NCI-H146 treated with DMSO at 0.1 percent for 48 hours (cell line): ENCODE results near the gene PPP1R13L.

ENCODE experiments used
- DNase-seq: peaks from one replicate; lab custom pipeline; 2025; ENCODE audit not compliant: unreplicated experiment; lab: John Stamatoyannopoulos, UW

Gene PPP1R13L

GRCh38 chr19:45368127-45368526, 36.7 kb downstream of the PPP1R13L start:
- no peak for DNase-seq

DNA sequence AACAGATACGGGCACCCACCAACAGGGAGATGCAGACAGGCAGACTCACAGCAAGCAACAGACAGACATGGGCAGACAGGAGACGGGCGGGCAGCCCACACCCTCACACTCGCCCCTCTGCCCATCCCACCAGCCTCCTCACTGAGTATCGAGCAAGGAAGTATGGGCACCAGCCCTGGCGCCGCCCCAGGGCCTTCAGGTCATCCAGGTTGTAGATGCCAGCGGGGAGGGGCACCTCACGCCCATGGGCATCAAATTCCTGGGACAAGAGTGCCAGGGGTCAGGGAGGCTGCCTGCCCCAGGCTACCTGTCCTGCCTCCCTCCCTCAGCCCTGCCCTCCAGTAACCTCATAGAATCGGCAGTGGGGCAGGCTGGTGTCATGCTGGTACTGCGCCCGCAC, 40.2 kb downstream of the PPP1R13L start:
- DNase-seq: no peak

GRCh38 chr19:45363861-45364459, 40.9 kb downstream of the PPP1R13L start:
- no peak for DNase-seq

DNA sequence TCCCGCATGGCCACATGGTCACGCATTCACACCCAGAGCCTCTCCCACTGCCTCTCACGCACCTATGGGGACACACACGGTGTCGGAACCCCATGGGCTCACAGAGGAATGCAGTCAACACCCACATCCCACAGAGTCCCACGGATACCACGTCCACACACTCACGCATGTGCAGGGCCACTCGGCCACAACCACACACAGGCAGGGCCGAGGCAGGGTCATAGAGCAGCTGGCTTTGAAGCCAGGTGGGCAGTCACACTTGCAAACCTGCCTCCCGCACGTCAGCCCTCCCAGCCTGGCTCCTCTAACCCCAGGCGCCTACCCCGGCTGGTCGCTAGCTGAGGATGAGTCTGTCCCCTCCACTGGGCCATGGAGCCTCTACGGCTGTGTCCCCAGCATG, 42.6 kb downstream of the PPP1R13L start:
- DNase-seq: no peak

DNA sequence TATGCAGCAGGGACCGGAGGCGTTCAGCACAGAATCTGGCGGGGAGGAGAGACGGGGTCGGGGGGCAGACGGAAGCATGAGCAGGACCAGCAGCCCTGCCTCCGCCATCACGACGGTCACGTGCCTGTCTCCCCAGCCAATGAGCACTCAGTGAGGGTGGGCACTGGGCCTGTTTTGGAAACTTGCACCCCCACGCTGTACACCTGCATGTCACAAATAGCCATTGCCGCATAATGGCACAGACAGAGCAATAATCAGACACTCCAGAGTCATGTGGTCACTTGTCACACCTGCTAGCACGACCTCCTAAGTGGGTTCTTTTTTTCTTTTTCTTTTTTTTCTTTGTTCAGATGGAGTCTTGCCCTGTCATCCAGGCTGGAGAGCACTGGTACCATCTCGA, 43.3 kb downstream of the PPP1R13L start:
- DNase-seq: no peak

DNA sequence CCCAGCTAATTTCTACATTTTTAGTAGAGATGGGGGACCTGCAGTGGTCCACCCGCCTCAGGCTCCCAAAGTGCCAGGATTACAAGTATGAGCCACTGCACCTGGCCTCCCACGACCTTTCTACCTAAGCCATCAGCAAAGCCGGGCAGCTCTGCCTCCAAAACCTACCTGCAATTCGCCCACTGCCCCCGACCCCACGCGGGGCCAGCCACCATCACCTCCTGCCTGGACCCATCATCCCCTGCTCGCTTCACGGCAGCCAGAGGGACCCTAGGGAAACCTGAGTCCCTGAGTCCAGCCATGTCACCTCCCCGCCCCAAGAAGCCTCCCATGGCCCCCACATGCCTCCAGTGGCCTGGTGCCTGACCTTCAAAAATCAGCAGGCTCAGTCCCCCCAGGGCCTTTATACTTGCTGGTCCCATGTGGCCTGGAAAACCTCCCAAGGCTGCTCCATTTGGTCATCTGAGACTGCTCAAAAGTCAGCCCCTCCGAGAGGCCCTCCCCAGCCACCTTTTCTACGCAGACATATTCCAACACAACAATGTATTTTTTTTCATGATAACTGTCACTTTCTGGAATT, 46.6 kb downstream of the PPP1R13L start:
- no peak for DNase-seq

GRCh38 chr19:45357445-45357783, 47.5 kb downstream of the PPP1R13L start:
- no peak for DNase-seq

DNA sequence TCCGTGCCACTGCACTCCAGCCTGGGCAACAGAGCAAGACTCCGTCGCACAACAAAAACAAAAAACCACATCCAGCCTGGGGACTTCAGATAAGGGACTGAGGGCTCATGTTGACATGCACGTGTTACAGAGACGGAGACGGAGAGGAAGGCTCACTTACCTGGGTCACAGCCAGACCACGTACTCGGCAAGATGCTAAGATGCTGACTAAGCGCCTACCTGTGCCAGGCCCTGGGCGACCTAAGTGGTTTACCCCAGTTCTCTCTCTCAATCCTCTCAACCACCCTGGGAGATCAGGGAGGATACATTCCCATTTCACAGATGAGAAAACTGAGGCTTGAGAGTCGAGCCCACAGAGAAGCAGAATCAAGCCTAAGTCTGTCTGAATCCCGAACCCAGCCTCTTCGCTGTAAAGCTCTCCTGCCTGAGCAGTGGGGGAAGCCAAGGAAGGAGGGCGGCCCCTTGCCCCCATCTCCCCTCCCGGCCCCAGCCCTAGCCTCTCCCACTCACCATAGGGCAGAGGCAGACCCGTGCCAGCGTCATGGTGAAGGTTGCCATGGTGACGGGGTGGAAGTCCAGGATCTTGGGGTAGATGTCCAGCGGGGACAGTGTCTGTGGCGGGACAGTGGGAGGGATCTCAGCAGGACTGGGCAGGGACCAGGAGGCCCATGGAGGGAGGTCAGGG, 48.0 kb downstream of the PPP1R13L start:
- DNase-seq: no peak

DNA sequence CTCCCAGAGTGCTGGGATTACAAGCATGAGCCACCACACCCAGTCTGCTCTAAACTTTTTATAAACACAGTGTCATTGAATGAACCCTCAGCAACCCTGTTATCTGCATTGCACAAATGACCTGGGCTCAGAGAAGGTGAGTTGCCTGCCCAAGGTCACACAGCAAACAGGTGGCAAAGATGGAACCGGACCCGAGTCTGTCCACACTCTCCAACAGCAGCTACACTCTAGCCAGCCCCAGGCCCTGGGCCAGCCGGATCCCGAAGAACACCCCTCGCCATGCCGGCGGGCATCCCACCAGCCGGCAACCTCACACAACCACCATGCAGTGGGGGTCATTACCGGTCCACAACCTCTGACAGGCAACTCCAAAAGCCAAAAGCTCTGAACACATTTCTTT, 49.0 kb downstream of the PPP1R13L start:
- DNase-seq: no peak

GRCh38 chr19:45355402-45355801, 49.5 kb downstream of the PPP1R13L start:
- DNase-seq: no peak

DNA sequence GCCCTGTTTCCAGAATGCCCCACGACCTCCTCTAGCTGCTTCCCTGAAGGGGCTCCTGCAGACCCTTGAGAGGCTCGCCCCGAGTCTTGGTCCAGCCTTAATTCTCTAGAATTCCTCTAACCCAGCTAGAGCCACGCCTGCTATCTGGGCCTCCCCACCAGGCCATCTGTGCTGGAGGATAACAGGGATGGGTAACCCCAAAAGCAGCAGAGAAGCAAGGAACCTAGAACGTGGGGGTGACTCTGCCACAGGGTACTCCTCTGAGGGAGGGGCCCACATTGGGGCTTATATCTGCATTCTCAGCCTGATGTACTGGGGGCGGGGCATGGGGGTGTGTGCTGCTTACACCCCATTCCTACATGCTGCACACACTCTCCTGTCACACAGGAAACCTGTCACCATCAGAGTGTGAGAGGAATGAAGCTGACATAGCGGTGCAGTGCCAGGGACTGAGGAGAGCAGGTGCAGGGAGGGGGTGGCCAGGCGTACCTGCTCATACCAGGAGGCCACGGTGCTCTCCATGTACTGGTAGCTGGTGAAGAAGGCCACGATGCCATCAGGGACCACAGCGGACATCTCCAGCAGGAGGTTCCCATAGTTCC, 50.5 kb downstream of the PPP1R13L start:
- no peak for DNase-seq

GRCh38 chr19:45352914-45353796, 51.7 kb downstream of the PPP1R13L start:
- DNase-seq: no peak

DNA sequence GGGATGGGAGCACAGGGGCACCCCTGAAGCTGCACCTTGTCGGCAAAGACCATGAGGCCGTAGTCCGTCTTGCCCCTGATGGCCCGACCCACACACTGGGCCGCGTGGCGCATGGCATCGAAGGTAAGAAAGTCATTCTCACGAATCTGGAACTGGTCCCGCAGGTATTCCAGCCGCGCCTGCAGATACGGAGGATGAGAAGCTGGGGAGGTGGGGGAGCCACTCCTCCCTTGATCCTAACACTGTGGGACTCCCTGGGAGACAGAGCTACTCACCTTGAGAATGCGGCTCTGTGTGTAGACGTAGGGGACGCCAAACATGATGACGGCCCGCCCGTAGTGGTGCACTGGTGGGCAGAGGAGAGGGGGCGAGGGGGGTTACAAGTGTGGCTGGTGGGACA, 52.4 kb downstream of the PPP1R13L start:
- DNase-seq: no peak

DNA sequence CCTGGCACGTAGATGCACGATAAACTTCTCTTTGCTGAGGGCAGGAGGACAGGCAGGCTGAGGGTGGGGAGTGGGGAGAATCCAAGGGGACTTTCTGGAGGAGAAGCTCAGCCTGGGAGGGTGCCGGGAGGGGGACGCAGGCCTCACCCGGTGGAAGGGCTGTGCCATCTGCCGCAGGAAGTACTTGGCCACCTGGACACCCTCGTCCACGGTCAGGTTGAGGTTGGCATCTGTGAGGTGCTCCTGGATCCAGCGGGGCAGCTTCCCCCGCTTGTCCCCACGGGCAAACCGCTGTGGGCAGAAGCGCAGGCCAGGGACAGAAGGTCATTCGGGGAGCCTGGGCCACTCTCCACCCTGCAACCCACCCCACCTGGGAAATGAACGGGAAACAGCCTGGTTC, 52.8 kb downstream of the PPP1R13L start:
- no peak for DNase-seq

- DNase-seq: no peak
Measured at GRCh38 chr19:45351401-45351952, 53.4 kb downstream of the PPP1R13L start.

DNA sequence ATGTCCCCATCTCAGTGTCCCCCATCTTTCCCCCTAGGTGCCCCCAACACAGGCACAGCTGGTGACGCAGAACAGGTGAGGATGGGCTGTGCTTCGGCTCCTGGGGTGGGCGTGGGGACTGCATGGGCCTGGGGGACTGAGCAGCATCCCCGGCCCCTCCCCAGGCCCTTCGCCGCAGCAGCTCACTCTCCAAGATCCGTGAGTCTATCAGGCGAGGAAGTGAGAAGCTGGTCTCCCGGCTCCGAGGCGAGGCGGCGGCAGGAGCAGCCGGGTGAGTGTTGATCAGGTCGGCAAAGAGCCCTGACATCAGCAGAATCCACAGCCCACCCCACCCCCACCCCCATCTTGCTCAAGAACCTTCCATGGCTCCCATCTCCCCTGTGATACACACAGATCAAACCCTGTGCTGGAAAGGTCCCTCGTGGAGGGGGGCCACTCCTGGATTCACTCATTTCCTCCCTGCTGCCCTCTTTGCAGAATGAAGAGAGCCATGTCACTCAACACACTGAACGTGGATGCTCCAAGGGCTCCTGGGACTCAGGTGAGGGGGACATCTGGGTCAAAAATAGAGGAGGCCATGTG, 54.3 kb downstream of the PPP1R13L start:
- no peak for DNase-seq

DNA sequence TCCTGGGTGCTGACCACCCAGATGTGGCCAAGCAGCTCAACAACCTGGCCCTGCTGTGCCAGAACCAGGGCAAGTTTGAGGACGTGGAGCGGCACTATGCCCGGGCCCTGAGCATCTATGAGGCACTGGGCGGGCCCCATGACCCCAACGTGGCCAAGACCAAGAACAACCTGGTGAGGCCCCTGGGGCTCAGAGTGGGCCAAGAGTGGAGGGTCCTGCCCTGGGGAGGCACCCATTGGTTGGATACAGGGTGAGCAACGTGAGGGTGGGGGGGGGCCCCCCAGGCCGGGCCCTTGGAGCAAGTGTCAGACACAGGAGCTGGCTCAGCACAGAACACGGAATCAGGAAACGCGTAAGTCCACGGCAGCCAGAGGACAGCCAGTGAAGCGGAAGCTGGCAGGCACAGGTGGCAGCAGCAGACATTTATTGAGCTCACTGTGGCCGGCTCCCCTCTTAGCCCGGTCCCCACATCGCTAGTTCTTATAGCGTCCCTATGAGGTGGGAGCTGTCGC, 55.4 kb downstream of the PPP1R13L start:
- DNase-seq: no peak

DNA sequence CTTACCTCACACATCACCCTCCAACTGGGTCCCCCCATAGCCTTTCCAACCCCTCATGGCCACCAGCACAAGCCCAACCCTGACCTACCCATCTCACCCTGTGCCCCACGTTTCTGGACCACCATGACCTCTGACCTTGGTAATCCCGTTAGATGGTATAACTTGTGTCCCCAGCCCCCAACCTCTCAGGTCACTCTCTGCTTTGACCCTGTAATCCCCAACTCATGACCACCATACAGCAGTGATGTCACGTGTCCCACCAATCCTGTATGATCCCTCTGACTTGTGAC, 55.8 kb downstream of the PPP1R13L start:
- DNase-seq: no peak

- DNase-seq: no peak
Measured at GRCh38 chr19:45348367-45349125, 56.3 kb downstream of the PPP1R13L start.
